Lung microvascular endothelial cell (primary cell): ENCODE results near the gene PFKP. TPM values are rescaled to one million over a fixed set of nuclear protein-coding genes. Genes with fewer than 3 reads are reported as not detected.
"Not testable (repeated sequence)": the region's sequence is repeated elsewhere in the genome, so short reads cannot be mapped to it uniquely, and the experiment has no call there.

Experiments
- DNase-seq, 2 donors: peaks; one replicate each; pipeline versions ENCODE4 v3.0.0 to v3.0.0-alpha.2; 2010; ENCODE audit warnings: low read depth in 2 of 2
- total RNA-seq: library from RNA; depleted of rRNA; stranded (reverse); fragments of >200 nt; gene quantifications from 2 replicates; pipeline ENCODE4 v1.2.1, GENCODE V29; 2014

Gene PFKP
- total RNA-seq, 1 donor from 2014 or later = 110 TPM

- DNase-seq = no peak
Measured at GRCh38 chr10:3046981-3047547, 20.3 kb upstream of the PFKP start.

- DNase-seq = no peak
Measured at GRCh38 chr10:3047596-3047995, 19.8 kb upstream of the PFKP start.

GRCh38 chr10:3048119-3049019 lies 19.0 kb upstream of the PFKP start:
- DNase-seq = peak in 1 of 2 donors; percentile 57

- peak in 1 of 2 donors; percentile 29 for DNase-seq
Measured at GRCh38 chr10:3051692-3052091, 15.7 kb upstream of the PFKP start.

GRCh38 chr10:3053155-3053554 lies 14.2 kb upstream of the PFKP start:
- DNase-seq = no peak

GRCh38 chr10:3054183-3054850 lies 13.0 kb upstream of the PFKP start:
- DNase-seq = peak in 1 of 2 donors; percentile 84

GRCh38 chr10:3054851-3055199 lies 12.5 kb upstream of the PFKP start:
- peak in 1 of 2 donors; percentile 55 for DNase-seq

- no peak for DNase-seq
Measured at GRCh38 chr10:3056280-3057037, 10.9 kb upstream of the PFKP start.

GRCh38 chr10:3057946-3058345 lies 9.4 kb upstream of the PFKP start:
- DNase-seq = no peak

GRCh38 chr10:3059974-3060373 lies 7.4 kb upstream of the PFKP start:
- DNase-seq = no peak

- no peak for DNase-seq
Measured at GRCh38 chr10:3060481-3060889, 6.9 kb upstream of the PFKP start.

- not testable (repeated sequence) for DNase-seq
Measured at GRCh38 chr10:3061323-3061898, 5.9 kb upstream of the PFKP start.

GRCh38 chr10:3062502-3063186 lies 4.7 kb upstream of the PFKP start:
- DNase-seq = no peak

- no peak for DNase-seq
Measured at GRCh38 chr10:3064423-3064822, 2.9 kb upstream of the PFKP start.

GRCh38 chr10:3065622-3066021 lies 1.7 kb upstream of the PFKP start:
- no peak for DNase-seq

GRCh38 chr10:3066317-3067117 lies 831 bp upstream of the PFKP start:
- DNase-seq = peak in 1 of 2 donors; percentile 26

GRCh38 chr10:3067859-3068179 lies 471 bp downstream of the PFKP start:
- no peak for DNase-seq

- peak; percentile 69 to 78 for DNase-seq
Measured at GRCh38 chr10:3068201-3068967, 1.0 kb downstream of the PFKP start.
